AG09309 (cell line): ENCODE results near the gene LDHD.

Source experiments
- DNase-seq: peaks from one replicate; pipeline ENCODE4 v3.0.0-alpha.2; 2010; ENCODE audit warnings: low read depth
- H3K4me3 ChIP-seq: 2 replicates; pipeline ENCODE4 v1.5.1; 2011; ENCODE audit warnings: mild to moderate bottlenecking, low read depth, low read length, moderate library complexity; ENCODE audit not compliant: control insufficient read depth
- CTCF ChIP-seq: IDR thresholded peaks from 2 replicates; pipeline ENCODE4 v1.5.1; 2011; ENCODE audit warnings: mild to moderate bottlenecking, low read depth, low read length, inconsistent platforms; ENCODE audit not compliant: insufficient read depth, control insufficient read depth; ENCODE audit errors: missing control alignments

The LDHD gene

GRCh38 chr16:75068085-75069031, 48.2 kb downstream of the LDHD start:
- TF ChIP-seq CTCF = no peak
- DNase-seq = no peak
- no peak overlapping the region for H3K4me3 ChIP-seq

- TF ChIP-seq CTCF = no peak
- DNase-seq = no peak
- H3K4me3 ChIP-seq = no peak overlapping the region
These were observed 49.6 kb downstream of the LDHD start for GRCh38 chr16:75066861-75067447.

- DNase-seq = no peak
- no peak for TF ChIP-seq CTCF
- H3K4me3 ChIP-seq = no peak overlapping the region
These were observed 50.9 kb downstream of the LDHD start for GRCh38 chr16:75065521-75066149.

- TF ChIP-seq CTCF = no peak
- no peak overlapping the region for H3K4me3 ChIP-seq
- DNase-seq = no peak
These were observed 51.5 kb downstream of the LDHD start for GRCh38 chr16:75065149-75065505.

- no peak for DNase-seq
- H3K4me3 ChIP-seq = no peak overlapping the region
- no peak for TF ChIP-seq CTCF
These were observed 52.0 kb downstream of the LDHD start for GRCh38 chr16:75064403-75065148.

GRCh38 chr16:75063549-75064088, 53.0 kb downstream of the LDHD start:
- no peak for DNase-seq
- no peak overlapping the region for H3K4me3 ChIP-seq
- no peak for TF ChIP-seq CTCF
